HG02852 (cell line): ENCODE measurements around the gene DPP9.

Experiments
- ATAC-seq: cut with Tn5 transposase; IDR thresholded peaks from one replicate; pipeline ENCODE4 v1.9.1; 2021; ENCODE audit warnings: mild to moderate bottlenecking, moderate library complexity; ENCODE audit not compliant: unreplicated experiment

The DPP9 gene

DNA sequence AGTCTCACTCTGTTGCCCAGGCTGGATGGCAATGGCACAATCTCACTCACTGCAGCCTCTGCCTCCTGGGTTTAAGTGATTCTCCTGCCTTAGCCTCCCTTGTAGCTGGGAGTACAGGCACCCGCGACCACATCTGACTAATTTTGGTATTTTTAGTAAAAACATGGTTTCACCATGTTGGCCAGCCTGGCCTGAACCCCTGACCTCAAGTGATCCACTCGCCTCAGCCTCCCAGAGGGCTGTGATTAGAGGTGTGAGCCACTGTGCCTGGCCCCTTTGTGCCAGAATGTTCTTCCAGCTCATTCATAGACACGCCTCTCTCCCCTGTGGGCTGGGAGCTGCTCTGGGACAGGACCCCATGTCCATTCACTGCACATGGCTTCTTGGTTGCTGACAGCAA, 62.6 kb downstream of the DPP9 start:
- no peak for ATAC-seq

DNA sequence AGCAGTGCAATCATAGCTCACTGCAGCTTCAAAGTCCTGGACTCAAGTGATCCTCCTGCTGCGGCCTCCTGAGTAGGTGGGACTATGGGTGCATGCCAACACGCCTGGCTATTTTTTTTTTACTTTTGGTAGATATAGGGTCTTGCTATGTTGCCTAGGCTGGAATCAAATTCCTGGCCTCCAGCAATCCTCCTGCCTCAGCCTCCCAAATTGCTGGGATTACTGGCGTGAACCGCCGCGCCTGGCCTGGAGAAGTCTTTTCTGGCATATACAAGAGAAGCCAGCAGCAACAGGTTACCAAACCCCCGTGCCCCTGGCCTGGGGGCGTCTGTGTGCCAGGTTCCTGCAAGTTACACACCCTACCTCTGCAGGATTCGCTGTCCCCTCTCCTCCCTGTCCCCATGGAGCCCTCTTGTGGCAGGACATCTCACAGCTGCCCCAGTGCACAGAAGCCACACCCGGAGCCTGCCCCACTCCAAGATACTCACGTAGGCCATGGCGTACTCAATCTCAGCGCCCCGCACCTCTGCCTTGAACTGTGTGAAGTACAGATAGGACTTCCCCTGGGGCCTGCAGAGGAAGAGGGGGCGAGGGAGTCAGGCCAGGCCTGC, 63.4 kb downstream of the DPP9 start:
- ATAC-seq = no peak

DNA sequence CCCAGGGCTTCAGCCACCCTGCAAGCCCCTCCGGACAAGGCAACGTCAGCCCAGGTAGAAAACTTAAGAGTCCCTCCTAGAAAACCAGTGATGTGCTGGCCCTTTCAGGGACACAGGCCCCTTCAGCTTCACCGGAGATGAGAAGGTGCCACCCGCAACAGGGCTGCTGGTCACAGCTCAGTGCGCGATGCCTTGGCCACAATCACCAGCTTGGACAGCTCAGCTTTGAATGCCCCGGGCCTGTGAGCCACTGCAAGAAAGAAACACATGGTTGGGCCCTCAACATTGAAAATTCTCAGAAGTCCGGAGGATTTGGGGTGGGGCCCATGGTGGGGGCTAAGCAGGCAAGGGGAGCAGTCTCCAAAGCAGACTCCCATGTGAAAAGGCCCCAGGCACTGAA, 65.8 kb downstream of the DPP9 start:
- no peak for ATAC-seq

DNA sequence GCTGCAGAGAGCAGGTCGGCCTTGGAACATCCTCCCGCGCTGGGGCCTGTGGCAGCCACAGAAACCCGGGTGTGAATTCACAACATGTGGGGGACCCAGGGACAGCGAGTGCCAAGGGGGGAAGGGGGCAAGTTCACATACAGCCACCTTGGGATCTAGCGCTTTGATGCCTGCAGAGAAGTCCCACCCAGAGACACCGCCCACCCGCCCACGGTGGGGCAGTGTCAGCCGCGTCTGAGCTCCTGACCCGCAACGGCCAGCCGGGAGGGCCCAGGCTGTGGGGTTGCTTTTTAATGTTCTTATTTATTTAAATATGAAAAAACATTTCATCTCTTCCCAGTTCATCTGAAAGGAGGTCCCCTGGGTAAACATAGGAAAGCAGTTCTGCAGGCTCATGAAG, 66.4 kb downstream of the DPP9 start:
- no peak for ATAC-seq

DNA sequence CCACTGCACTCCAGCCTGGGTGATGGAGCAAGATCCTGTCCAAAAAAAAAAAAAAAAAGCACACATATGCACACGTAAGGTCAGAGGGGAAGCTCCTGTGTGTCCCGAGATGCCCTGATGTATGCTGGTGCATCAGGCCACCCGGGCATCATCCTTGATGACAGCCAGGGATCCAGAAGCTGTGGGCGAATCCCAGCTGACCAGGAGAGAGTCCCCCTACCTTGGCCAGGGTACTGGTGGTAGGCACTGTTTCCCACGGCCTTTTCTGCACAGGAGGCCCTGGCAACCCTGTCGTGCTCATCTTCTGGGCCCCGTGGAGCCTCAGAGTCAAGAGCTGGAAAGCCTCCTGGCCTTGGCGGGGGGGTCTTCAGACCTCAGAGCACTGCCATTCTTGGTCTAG, 67.5 kb downstream of the DPP9 start:
- no peak for ATAC-seq

DNA sequence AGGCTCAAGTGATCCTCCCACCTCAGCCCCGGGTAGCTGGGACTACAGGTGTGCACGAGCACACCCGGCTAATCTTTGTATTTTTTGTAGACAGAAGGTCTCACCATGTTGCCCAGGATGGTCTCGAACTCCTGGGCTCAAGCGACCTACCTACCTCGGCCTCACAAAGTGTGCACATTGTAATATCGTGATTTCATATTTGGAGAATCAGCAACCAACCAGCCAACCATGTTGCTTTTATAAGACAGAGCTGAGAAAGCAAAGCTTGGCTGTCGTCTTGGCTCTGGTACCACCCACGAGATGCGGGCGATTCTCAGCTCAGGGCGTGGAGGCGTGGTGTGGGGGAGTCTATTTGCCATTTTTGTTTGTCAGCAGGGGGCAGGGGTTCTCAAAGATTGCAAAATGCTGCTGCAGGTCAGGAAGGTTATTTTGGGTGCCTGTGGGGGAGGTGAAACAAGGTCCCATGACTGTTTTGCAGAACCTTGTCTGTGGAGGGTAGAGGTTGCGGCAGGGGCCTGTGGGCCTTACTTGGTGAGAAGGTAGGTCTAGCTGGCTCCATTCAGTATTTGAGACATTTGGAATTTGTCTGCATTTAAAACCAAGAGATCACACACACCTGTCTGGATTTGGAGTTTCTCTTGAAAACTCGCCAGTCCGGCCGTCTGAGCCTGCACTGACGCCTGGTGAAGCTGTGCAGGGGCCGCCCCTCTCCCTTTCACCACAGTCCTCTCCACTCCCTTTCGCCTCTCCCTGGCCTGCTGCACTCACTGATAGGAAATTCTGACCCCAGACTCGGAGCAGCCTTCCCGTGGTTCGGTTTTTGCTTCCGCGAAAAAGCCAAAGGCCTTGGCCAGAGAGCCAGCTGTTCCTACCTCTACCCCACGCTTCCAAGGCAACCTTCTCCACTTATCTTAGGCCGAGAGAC, 68.9 kb downstream of the DPP9 start:
- no peak for ATAC-seq

DNA sequence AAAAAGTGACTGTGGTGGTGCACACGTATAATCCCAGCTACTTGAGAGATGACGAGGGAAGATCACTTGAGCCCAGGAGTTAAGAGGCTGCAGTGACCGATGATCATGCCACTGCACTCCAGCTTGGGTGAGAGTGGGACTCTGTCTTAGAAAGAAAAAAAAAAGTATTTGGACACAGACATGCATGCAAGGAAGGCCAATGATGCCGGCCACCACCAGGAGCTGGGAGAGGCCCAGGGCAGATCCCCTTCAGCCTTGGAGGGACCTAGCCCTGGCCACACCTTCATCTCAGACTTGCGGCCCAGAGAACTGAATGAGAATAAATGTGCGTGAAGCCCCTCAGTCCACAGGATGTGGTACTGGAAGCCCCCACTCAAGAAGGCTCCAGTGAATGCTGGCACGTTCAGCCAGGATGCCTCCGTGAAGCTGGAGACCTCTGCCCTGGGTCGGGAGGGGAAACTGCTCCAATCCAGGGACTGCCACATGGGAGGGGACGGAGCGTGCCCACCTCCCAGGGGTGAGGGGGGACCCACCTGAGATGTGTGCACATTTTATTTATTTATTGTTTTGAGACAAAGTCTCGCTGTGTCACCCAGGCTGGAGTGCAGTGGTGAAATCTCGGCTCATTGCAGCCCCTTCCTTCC, 69.7 kb downstream of the DPP9 start:
- no peak for ATAC-seq

DNA sequence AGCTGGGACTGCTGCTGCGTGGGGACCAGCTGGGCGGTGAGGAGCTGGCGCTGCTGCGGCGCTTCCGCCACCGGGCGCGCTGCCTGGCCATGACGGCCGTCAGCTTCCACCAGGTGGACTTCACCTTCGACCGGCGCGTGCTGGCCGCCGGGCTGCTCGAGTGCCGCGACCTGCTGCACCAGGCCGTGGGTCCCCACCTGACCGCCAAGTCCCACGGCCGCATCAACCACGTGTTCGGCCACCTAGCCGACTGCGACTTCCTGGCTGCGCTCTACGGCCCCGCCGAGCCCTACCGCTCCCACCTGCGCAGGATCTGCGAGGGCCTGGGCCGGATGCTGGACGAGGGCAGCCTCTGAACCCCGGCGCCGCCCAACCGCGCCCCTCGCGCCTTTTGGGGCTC, 71.6 kb downstream of the DPP9 start:
- no peak for ATAC-seq

DNA sequence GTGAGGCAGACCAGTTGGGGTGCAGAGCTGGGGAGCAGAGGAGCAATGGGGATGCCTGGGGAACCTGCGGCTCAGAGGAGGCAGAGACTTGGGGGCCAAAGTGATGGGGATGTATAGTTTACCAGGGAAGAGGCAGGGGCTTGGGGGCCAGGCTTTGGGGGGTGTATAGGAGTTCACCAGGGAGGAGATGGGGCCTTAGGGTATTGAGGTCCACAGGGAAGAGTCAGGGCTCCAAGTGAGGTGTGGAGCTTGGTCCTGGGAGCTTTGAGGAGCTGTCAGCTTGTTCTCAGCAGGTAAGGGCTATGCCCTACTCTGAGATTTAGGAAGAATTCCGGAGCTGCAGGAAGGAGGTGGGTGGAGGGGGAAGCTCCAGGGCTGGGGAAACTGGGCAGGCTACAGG, 73.5 kb downstream of the DPP9 start:
- ATAC-seq = no peak

DNA sequence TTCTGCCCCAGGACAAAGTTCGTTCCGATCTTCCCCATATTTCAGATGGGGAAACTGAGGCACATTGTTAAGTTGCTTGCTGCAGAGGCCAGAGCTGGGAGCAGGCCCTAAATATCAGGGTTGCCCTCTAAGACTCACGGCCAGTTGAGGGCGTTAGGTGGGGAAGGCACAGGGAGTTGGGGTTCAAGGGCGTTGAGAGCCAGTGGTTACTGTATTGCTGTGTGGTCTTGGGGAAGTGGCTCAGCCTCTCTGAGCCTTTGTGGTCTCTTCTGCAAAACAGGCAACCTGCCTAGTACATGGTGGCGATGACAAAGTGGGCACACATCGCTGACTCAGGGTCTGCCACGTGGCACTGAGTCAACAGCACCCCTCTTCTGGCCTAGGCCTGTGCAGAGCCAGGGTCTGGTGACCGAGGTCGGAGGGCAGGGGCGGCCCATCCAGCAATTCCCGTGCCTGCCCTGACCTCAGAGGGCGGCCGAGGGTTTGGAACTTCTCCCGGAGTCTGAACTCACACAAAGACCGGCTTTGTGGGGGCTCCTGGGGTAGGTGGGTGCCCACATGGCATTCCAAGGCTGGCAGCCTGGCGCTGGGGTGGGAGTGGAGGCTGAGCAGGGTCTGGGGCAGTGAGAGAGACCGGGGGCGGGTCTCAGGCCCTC, 74.1 kb downstream of the DPP9 start:
- ATAC-seq = no peak

DNA sequence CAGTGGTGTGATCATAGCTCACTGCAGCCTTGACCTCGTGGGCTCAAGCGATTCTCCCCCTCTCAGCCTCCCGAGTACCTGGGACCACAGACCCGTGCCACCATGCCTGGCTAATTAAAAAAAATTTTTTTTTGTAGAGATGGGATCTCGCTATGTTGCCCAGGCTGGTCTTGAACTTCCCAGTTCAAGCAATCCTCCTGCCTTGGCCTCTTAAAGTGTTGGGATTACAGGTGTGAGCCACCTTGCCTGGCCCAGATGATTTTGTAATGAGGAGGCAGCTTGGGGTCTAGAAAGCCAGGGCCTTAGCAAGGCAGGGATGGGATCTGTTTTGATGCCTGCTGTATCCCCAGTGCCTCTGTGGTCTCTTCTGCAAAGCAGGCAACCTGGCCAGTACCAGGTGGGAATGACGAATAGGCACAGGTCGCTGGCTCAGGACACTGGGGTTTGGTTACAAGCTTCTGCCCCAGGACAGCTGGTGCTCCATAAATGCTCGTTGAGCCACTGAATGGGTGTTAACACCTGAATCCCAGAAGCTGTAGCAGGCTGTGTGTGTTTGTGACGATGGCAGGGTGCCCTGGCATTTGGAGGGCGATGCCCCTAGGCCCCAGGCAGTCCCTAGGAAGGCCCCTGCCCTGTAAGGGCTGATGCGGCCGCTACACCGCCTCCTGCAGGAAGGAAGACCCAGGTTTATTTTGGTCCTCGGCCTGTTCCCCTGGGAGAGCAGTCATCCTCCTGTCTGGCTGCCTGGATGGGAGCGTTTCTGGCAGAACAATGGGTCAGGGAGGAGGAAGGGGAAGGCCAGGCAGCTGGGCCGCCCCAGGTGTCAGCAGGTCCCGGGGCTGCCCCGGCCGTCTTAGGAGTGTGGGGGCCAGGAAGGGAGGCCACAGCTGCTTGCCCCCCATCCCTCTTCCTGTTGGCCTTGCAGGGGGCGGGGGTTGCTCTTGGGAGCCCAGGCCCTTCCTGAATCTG, 75.7 kb downstream of the DPP9 start:
- ATAC-seq = no peak

DNA sequence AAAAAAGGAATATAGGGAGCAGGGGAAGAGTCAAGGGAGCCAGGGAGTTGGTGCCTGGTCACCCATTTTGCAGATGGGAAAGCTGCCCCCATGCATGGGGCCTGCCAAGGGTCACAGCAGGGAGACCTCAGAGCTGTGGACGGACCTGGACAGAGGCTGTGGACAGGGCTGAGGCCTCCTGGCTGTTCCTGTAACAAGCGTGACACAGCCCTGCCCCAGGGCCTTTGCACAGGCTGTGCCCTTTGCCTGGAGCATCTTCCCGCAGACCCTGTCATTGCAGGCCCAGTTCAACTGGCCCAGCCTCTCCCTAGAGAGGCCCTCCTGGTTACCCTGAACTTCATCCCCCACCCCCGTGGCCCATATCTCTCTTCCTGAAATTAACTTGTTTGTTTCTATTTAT, 77.9 kb downstream of the DPP9 start:
- ATAC-seq = no peak

DNA sequence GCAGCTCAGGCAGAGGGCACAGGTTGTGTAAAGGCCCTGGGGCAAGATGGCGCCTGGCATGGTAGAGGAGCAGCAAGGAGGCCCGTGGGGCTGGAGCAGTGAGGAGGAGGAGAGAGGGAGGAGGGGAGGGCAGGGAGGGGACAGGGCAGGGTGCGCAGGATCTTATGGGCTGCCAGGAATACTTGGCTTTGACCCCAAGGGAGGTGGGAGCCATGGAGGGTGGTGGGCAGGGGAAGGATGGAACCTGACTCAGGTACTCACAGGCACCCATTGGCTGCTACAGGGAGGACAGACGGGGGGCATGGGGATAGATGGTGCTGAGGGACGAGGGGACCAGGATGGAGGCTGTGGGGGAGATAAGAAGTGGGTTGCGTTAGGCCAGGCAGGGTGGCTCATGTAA, 81.0 kb downstream of the DPP9 start:
- ATAC-seq = no peak

DNA sequence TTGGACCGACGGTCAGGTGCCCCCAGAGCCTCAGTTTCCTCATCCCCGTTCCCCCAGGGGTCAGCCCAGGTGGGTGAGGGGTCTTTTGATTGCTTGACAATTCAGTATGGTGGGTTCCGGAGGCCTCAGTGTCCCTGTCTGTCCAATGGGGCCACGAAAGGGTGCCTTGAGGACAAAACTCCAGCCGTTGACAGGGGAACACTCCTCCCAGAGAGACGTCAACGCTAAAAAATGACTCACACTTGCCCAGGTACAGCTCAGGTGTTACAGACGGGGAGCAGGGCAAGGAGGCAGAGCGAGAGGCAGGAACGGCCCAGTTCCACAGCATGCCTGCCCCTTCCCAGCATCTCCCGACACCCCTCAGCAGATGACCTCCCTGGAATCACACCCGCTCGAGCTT, 82.5 kb downstream of the DPP9 start:
- no peak for ATAC-seq

DNA sequence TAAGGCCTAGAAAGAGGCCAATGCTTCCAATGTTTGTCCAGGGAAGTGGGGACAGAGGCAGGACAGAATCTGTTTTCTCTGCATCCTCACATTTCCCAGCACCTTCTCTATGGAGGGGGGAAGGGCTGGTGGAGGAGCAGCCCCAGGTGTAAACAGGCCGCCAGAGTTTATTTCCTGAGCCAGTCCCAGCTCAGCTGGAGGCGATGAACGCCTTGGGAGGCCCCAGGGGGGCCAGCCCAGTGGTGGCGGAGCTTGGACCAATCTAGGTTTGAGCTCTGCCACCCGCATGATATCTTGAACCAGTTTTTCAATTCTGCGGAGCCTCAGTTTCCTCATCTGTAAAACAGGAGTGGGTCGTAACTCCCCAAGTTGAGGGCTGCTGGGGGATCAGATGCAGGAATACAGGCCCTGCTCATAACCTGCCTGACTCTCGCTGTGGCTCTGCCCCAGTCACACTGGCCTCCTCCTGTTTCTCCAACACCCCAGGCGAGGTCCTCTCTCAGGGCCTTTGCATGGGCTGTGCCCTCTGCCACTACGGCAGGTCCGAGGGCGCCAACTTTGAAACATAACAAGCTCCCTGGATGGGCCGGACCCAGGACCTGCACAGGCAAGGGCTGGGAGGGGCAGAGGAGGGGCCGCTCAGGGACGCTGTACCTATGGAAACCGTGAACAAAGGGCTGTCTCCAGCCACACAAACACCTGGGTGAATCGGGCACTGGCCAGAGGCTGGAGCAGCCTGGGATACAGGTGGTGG, 83.2 kb downstream of the DPP9 start:
- ATAC-seq = no peak

DNA sequence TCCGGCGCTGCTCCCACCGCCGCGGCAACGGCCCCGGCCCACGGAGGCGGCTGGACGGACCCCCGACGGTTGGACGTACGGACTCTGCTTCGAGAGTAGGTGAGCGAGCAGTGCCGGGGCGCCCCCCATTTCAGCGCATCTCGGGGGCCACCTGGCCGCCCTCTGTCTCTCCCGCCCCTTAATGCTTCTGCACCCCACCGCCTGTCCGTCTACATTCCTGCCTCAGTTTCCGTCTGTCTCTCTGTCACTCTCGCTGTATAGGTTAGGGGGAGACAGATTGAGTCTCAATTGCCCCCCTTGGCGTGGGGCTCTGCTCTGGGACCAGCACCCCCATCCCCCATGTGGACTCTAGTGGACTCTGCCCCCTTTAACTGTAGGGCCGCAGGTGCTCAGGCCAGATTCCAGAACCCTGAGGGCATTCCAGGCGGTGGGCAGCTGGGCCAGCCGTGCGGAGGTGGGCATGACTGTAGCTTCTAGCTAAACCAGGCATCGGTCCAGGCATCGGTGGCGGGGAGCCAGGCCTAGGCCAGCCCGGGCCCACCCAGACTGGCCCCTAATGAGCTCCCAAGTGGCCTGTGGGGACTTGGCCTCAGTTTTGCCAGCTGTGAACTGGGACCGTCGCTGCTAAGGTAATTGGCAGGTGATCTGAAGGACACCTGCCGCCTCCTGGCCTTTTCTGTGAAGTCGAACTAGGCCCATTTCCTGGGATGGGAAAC, 84.0 kb downstream of the DPP9 start:
- peak; percentile 3 for ATAC-seq

DNA sequence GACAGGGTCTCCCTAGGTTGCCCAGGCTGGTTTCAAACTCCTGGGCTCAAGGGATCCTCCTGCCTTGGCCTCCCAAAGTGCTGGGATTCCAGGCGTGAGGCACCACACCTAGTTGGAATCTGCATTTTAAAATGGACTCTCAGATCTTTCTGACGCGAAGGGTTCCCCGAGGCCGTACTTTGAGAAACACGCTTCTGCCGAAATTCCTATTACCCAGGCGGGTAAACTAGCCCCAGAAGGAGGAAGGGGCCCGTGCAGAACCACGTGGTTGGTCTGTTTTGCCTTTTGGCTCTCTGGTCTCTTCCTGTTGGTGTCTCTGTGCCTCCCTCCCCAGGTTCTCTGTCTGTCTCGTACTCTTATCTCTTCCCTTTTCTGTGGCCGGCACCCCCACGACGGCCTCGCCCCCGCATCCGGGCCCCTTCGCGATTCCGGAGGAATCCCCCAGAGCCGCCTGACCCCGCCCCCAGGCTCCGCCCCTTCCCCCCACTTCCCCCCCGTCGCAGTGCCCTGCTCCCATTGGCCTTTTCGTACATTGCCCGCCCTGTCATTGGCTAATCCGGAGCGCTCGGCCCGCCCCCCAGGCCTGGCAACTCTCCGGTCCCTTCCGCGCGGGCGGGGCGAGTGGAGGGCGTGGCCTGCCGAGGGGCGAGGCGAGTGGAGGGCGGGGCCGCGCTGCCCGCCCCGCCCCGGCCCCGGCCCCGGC, 84.7 kb downstream of the DPP9 start, which contains the start of gene TNFAIP8L1:
Gene TNFAIP8L1, plus strand, starts transcription at position 689 of the 703 bp plus-strand sequence. CDS start 12,354 bp downstream, outside the sequence.
- ATAC-seq = peak; percentile 76

DNA sequence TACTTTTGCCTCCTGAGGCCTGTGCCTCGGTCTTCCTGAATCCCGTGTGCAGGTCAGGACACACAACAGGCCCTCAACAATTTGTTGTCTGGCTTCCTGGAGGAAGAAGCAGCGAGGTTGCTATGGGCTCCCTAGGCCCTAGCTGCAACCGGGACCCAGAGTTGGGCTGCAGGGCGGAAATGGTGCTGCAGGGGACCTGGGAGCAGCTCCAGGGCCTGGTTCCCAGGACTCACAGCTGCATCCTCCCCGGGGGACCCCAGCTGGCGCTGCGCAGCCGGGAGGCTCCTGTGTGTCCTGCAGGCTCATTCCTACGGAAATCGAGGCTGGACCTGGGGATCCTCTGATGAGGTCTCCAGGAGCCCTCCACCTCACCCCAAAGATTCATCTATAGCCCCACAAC, 85.3 kb downstream of the DPP9 start:
- ATAC-seq = no peak
